CD4-positive, CD25-positive, alpha-beta regulatory T cell (primary cell): ENCODE results near the gene GPRC6A. TPM values are rescaled to one million over a fixed set of nuclear protein-coding genes. Genes with fewer than 3 reads are reported as not detected.

Experiments
- ATAC-seq, 2 donors: fragments of 150-1000 bp; cut with Tn5 transposase; one replicate each; pipeline ENCODE4 v1.10.0; 2021; ENCODE audit warnings: low read depth in 2 of 2, moderate number of reproducible peaks in 2 of 2, moderate library complexity in 1 of 2
- DNase-seq, 3 donors: peaks; one replicate each; pipeline versions ENCODE4 v3.0.0 to v3.0.0-alpha.2; 2012 to 2022; ENCODE audit warnings: mixed read lengths in 1 of 3
- H3K27ac ChIP-seq: one replicate; pipeline ENCODE4 v1.7.0; 2013; ENCODE audit warnings: mild to moderate bottlenecking, low read length; ENCODE audit not compliant: insufficient read depth, poor library complexity, severe bottlenecking
- H3K27me3 ChIP-seq: one replicate; pipeline ENCODE4 v1.7.0; 2013; ENCODE audit warnings: low read length; ENCODE audit not compliant: control insufficient read depth, insufficient read depth
- H3K36me3 ChIP-seq: one replicate; pipeline ENCODE4 v1.7.0; 2013; ENCODE audit warnings: mild to moderate bottlenecking, low read length, moderate library complexity; ENCODE audit not compliant: control insufficient read depth, insufficient read depth
- H3K4me1 ChIP-seq: 2 replicates; pipeline ENCODE4 v1.7.0; 2013; ENCODE audit warnings: mild to moderate bottlenecking, low read length; ENCODE audit not compliant: insufficient read depth, control insufficient read depth, poor library complexity, severe bottlenecking
- H3K4me3 ChIP-seq: one replicate; pipeline ENCODE4 v1.7.0; 2013; ENCODE audit warnings: low read depth, mild to moderate bottlenecking, low read length, moderate library complexity
- H3K9me3 ChIP-seq, 2 experiments: 1 replicate in 1 of 2; 2 replicates in 1 of 2; pipeline ENCODE4 v1.7.0; 2013; ENCODE audit warnings: low read length in 2 of 2, mild to moderate bottlenecking in 1 of 2, moderate library complexity in 1 of 2; ENCODE audit not compliant: control insufficient read depth in 2 of 2
- H3K27ac Mint-ChIP-seq, 3 donors: one replicate each; pipeline ENCODE4 v1.8.0; 2020 to 2022; ENCODE audit warnings: mild to moderate bottlenecking in 3 of 3, mixed read lengths in 3 of 3, moderate library complexity in 2 of 3
- H3K27me3 Mint-ChIP-seq: one replicate; pipeline ENCODE4 v1.8.0; 2022; ENCODE audit warnings: mild to moderate bottlenecking, mixed read lengths
- H3K36me3 Mint-ChIP-seq: one replicate; pipeline ENCODE4 v1.8.0; 2020; ENCODE audit warnings: mixed read lengths
- H3K4me1 Mint-ChIP-seq, 4 donors: one replicate each; pipeline ENCODE4 v1.8.0; 2020 to 2022; ENCODE audit warnings: mixed read lengths in 4 of 4, mild to moderate bottlenecking in 1 of 4
- H3K4me3 Mint-ChIP-seq, 4 donors: one replicate each; pipeline ENCODE4 v1.8.0; 2020 to 2022; ENCODE audit warnings: mild to moderate bottlenecking in 4 of 4, mixed read lengths in 4 of 4, moderate library complexity in 3 of 4
- H3K9me3 Mint-ChIP-seq, 7 donors: one replicate each; pipeline ENCODE4 v1.8.0; 2020 to 2022; ENCODE audit warnings: mixed read lengths in 7 of 7, mild to moderate bottlenecking in 3 of 7, moderate library complexity in 2 of 7
- polyA plus RNA-seq, 4 donors: library from polyadenylated mRNA; unstranded; fragments of 300-500 nt; fragmentation: Illumina TruSeq; gene quantifications; one replicate each; pipeline ENCODE4 v1.2.3, GENCODE V29; 2021
- total RNA-seq: library from RNA; stranded (reverse); gene quantifications from one replicate; pipeline ENCODE4 v1.2.3, GENCODE V29; 2022

Gene GPRC6A
- total and polyA plus RNA-seq, 5 donors from 2014 or later: not detected

DNA sequence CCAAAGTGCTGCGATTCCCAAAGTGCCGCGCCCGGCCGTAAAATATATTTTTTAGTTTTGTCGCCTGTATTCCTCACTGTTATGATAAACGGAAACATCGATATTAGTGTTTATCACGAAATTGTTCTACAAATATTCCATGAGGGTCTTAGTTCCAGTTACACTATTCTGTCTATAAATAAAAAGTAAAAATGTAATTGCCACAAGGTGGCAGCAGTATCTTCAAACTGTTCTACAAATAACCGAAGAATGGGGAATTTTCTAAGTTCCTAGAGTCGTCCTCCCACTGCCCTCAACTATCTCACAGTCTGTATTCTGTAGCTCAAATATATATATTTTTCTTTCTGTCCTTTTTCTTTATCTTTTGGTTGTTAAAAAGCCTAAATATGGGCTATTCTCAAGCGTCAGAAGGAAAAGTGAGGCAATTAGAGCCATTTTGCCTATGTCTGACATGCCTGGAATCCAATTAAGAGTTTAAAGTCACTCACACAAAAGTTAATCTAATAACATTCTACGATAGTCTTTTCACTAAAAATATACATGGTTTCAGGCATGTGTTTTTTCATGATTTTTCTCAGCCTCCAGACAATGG, 49.2 kb downstream of the GPRC6A start:
- Mint-ChIP-seq H3K9me3 (peaks cover 0 to 2% (median 0%) of the 10 kb centered on the region in 7 donors), H3K4me3 (no peak overlapping the region), H3K27me3 (peaks cover 9% of the 10 kb centered on the region), H3K36me3 (no peaks in the 10 kb centered on the region), H3K4me1 (no peaks in the 10 kb centered on the region), H3K27ac (no peak overlapping the region)
- Histone ChIP-seq H3K36me3 (no peaks in the 10 kb centered on the region), H3K4me3 (no peak overlapping the region), H3K27ac (no peak overlapping the region), H3K4me1 (no peaks in the 10 kb centered on the region), H3K9me3 (no peaks in the 10 kb centered on the region), H3K27me3 (no peaks in the 10 kb centered on the region)
- peak in 1 of 3 donors; percentile 29 for DNase-seq
- no peak for ATAC-seq

DNA sequence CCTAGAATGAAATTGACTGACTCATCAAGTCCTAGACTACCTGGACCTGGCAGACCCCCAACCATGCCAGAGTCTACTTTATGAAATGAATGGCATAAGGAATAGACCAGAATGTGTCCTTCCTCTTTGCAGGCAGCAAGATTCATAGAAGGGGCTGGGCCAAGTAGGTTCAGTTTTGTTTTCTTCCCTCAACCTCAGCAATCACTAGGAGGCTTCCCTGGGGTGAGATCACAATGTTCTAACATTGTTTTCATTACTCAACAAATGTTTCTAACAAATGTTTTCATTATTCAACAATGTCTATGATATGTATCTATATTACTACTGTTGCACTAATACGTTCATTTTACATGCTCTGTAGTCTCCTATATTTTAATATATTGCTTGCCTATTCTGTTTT, 55.0 kb downstream of the GPRC6A start:
- no peak overlapping the region for H3K27ac Mint-ChIP-seq
- H3K4me3 ChIP-seq: no peak overlapping the region
- no peak for ATAC-seq
- H3K27ac ChIP-seq: no peak overlapping the region
- no peak overlapping the region for H3K4me3 Mint-ChIP-seq
- no peak for DNase-seq
- H3K36me3 Mint-ChIP-seq: no peaks in the 10 kb centered on the region
- H3K9me3 ChIP-seq: no peaks in the 10 kb centered on the region
- H3K9me3 Mint-ChIP-seq: peaks cover 0 to 3% (median 0%) of the 10 kb centered on the region in 7 donors
- H3K4me1 ChIP-seq: no peaks in the 10 kb centered on the region
- H3K27me3 ChIP-seq: no peaks in the 10 kb centered on the region
- peaks cover 24% of the 10 kb centered on the region for H3K27me3 Mint-ChIP-seq
- no peaks in the 10 kb centered on the region for H3K36me3 ChIP-seq
- H3K4me1 Mint-ChIP-seq: no peaks in the 10 kb centered on the region

DNA sequence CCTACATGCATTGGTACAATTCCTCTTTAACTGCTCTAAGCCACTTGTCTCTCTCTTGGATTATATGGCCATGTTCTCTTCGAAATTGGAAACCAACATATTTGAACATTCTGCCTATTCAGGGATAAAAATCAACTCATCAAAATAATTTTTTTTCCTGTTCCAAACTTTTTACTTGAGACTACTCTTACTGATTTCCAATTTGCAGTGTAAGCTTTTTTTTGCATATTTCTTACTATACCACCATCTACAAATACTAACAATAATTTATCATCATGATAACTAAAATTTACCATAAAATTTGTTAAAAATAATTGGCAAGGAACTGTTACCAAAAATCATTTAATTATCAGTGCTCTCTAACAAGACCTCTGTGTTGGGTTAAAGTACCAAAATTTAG, 56.4 kb downstream of the GPRC6A start:
- DNase-seq (no peak), ATAC-seq (no peak)
- H3K27ac ChIP-seq: no peak overlapping the region
- H3K9me3 Mint-ChIP-seq: peaks cover 0 to 3% (median 0%) of the 10 kb centered on the region in 7 donors
- no peaks in the 10 kb centered on the region for H3K4me1 Mint-ChIP-seq
- H3K4me3 Mint-ChIP-seq: no peak overlapping the region
- no peaks in the 10 kb centered on the region for H3K4me1 ChIP-seq
- no peaks in the 10 kb centered on the region for H3K36me3 Mint-ChIP-seq
- H3K27ac Mint-ChIP-seq: no peak overlapping the region
- H3K4me3 ChIP-seq: no peak overlapping the region
- no peaks in the 10 kb centered on the region for H3K36me3 ChIP-seq
- no peaks in the 10 kb centered on the region for H3K9me3 ChIP-seq
- H3K27me3 ChIP-seq: no peaks in the 10 kb centered on the region
- peaks cover 32% of the 10 kb centered on the region for H3K27me3 Mint-ChIP-seq

DNA sequence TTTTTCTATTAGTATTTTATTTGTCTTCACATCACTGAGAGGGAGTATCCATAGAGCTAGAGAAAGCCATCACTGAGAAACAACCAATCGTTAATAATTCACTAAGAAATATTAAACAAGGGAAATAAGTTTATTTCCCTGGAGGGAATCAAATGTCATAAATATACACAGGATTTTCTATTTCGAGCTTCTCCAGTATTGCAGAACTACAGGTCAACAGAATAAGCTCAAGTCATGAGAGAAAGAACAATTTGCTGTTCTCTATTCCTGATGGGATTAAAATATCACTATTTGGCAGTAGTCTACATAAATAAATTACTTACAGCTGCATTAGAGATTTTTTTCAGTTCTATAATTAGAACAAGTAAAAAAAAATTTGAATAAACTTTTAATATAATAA, 61.2 kb downstream of the GPRC6A start:
- no peak overlapping the region for H3K4me3 Mint-ChIP-seq
- Histone ChIP-seq H3K36me3 (no peaks in the 10 kb centered on the region), H3K27me3 (peaks cover 28% of the 10 kb centered on the region), H3K4me3 (no peak overlapping the region), H3K4me1 (peaks cover 11% of the 10 kb centered on the region), H3K27ac (no peak overlapping the region), H3K9me3 (no peaks in the 10 kb centered on the region)
- H3K4me1 Mint-ChIP-seq: peaks cover 0 to 14% (median 1%) of the 10 kb centered on the region in 4 donors
- DNase-seq: no peak
- ATAC-seq: no peak
- peaks cover 0 to 8% (median 0%) of the 10 kb centered on the region in 7 donors for H3K9me3 Mint-ChIP-seq
- H3K27me3 Mint-ChIP-seq: peaks cover 64% of the 10 kb centered on the region
- peaks cover 4% of the 10 kb centered on the region for H3K36me3 Mint-ChIP-seq
- H3K27ac Mint-ChIP-seq: no peak overlapping the region

DNA sequence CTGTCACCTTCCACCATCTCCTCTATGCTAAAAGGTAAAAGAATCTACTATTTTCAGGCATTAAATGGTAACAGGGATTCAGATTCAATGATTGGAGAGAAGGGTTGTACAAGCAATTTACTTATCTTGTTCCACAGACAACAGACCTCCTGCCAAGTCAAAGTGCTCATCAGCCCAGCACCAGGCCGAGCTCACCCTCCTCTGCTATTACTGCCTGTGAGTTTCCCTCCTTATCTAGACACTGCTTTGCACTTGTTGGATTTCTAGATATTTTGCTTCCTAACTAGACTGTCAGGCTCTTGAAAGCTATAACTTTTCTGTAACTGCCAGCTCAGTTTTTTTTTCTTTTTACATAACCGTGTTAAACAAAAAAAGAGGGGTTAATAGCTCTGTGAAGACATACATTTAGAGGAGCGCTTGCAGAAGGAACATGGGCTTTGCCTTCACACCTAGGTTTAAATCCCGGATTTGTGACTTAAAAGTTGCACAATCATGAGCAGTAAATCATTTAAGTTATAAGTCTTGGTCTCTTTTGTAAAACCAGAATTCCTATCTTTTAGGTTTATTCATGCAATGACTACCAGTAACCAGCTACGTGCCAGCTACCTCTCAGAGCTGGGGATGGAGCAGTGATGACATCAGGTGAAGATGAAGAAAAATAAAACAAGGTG, 62.2 kb downstream of the GPRC6A start:
- Mint-ChIP-seq H3K27ac (no peak overlapping the region), H3K4me1 (peaks cover 0 to 14% (median 1%) of the 10 kb centered on the region in 4 donors), H3K27me3 (peaks cover 64% of the 10 kb centered on the region), H3K4me3 (peak overlapping the region in 1 of 4 donors; percentile 74), H3K9me3 (peaks cover 0 to 8% (median 0%) of the 10 kb centered on the region in 7 donors), H3K36me3 (peaks cover 4% of the 10 kb centered on the region)
- Histone ChIP-seq H3K9me3 (no peaks in the 10 kb centered on the region), H3K4me3 (no peak overlapping the region), H3K27ac (no peak overlapping the region), H3K27me3 (peaks cover 37% of the 10 kb centered on the region), H3K36me3 (no peaks in the 10 kb centered on the region), H3K4me1 (peaks cover 11% of the 10 kb centered on the region)
- ATAC-seq (no peak), DNase-seq (no peak)

DNA sequence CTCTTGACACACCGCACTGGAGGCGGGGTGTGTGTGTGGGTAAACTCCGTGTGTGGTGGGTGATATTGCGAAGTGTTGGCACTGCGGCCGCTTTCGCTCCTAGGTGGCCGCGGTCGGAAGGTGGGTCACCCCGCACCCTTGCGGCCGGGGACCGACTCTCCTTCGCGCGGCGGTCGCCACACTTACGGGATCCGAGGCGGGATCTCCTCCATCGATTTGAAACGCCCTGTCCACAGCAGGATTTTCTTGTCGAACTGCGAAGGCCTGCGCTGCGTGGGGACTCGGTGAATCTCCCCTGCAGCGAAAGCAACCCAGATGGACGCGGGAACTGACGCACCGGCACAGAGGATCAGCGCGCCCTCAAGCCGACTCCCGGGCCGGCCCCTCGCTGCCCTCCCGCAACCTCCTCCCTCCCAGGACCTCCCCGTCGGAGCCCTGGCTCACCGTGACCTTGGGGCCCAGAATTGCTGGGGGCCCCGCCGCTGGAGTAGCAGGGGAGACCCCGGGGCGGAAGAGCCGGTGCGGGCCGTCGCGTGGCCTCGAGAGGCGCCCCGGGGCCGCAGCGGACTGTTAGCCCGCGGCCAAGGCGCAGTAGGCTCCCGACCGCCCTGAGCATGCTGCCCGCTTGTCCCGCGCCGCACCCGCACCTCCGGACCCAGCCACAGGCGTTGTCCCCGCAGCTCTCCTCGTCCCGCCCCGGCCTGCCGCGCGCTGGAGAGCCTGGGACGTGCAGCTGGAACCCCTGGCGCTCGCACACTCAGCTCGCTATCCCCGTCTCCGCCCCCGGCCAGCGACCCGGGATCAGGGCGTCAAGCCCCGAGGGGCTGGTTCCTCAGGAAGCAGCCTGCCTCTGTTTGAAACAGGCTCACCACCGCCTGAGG, 63.7 kb downstream of the GPRC6A start, which contains the start of gene FAM162B:
Gene FAM162B, minus strand, starts transcription at position 759 of the 881 bp plus-strand sequence. Its CDS starts 143 bp downstream, at position 616.
- Histone ChIP-seq H3K9me3 (no peaks in the 10 kb centered on the region), H3K4me3 (no peak within 1 kb of the TSS), H3K4me1 (peaks cover 11% of the 10 kb centered on the region), H3K27me3 (peaks cover 40% of the 10 kb centered on the region), H3K36me3 (no peaks in the 10 kb centered on the region), H3K27ac (no peak within 1 kb of the TSS)
- ATAC-seq: no peak
- peak within 1 kb of the TSS in 1 of 3 donors; percentile 28 for H3K27ac Mint-ChIP-seq
- peak in 1 of 3 donors; percentile 4 for DNase-seq
- H3K4me3 Mint-ChIP-seq: peak within 1 kb of the TSS in 3 of 4 donors; percentile 33 to 74 (median 71)
- H3K4me1 Mint-ChIP-seq: peaks cover 0 to 14% (median 1%) of the 10 kb centered on the region in 4 donors
- peaks cover 0 to 6% (median 0%) of the 10 kb centered on the region in 7 donors for H3K9me3 Mint-ChIP-seq
- peaks cover 60% of the 10 kb centered on the region for H3K27me3 Mint-ChIP-seq
- peaks cover 4% of the 10 kb centered on the region for H3K36me3 Mint-ChIP-seq

DNA sequence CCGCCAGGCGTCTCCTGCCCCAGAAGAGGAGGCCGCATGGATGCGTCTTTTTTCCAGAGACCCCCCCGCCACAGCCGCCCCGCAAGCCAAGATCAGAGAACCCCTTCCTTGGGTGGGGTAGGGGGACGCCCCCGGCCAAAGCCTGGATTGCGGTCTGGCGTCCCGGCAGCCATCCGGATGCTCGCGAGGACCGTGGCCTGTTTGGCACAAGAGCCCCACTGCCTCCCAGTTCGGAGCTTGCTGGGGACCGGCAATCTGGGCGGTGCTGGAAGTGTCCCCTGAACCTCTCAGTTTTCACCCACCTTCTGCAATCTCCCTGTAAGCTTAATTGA, 64.3 kb downstream of the GPRC6A start:
- H3K36me3 ChIP-seq: no peaks in the 10 kb centered on the region
- no peak overlapping the region for H3K27ac ChIP-seq
- DNase-seq (no peak), ATAC-seq (peak in 1 of 2 donors; percentile 8)
- H3K4me3 Mint-ChIP-seq: peak overlapping the region in 2 of 4 donors; percentile 33 to 43
- H3K9me3 ChIP-seq: no peaks in the 10 kb centered on the region
- H3K27me3 Mint-ChIP-seq: peaks cover 63% of the 10 kb centered on the region
- peaks cover 11% of the 10 kb centered on the region for H3K4me1 ChIP-seq
- H3K36me3 Mint-ChIP-seq: peaks cover 4% of the 10 kb centered on the region
- H3K27me3 ChIP-seq: peaks cover 40% of the 10 kb centered on the region
- H3K27ac Mint-ChIP-seq: no peak overlapping the region
- peaks cover 0 to 14% (median 1%) of the 10 kb centered on the region in 4 donors for H3K4me1 Mint-ChIP-seq
- H3K4me3 ChIP-seq: no peak overlapping the region
- peaks cover 0 to 7% (median 0%) of the 10 kb centered on the region in 7 donors for H3K9me3 Mint-ChIP-seq
